Tibial nerve (tissue), 3 donors: ENCODE data around the gene ARHGAP33.

Experiments used
- CTCF ChIP-seq, 5 experiments: fragments of 200-600 bp in 3 of 5; fragments of 450-650 bp in 2 of 5; sonication (generic) in 3 of 5; IDR thresholded peaks; one replicate each; pipeline ENCODE4 v1.5.1; 2016 to 2019; ENCODE audit warnings: antibody characterized with exemption in 5 of 5, mild to moderate bottlenecking in 3 of 5, moderate library complexity in 2 of 5
- POLR2A ChIP-seq, 2 donors: fragments of 450-650 bp; IDR thresholded peaks; one replicate each; pipeline ENCODE4 v1.6.1; 2017; ENCODE audit warnings: antibody characterized with exemption in 2 of 2, mild to moderate bottlenecking in 2 of 2, moderate library complexity in 2 of 2

DNA sequence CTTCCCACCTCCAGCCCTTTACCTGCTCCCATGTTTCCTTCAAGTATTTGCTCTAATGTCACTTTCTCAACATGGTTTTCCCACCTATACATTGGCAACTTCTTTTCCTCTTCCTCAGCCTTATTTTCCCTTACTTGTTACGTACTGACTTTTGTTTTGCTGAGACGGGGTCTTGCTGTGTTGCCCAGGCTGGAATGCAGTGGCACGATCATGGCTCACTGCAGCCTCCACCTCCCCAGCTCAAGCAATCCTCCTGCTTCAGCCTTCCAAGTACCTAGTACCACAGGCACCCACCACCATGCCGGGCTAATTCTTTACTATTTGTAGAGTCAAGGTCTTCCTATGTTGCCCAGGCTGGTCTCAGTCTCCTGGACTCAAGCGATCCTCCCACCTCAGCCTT, 32.3 kb downstream of the ARHGAP33 start:
- TF ChIP-seq CTCF (IDR thresholded peaks at IDR 0.05) (no peak), POLR2A (IDR thresholded peaks at IDR 0.05) (no peak)
